ENCODE data around the gene COA1. TPM values are rescaled to one million over a fixed set of nuclear protein-coding genes. Genes with fewer than 3 reads are reported as not detected.

Gene COA1
- total RNA-seq, 4 donors from 2014 or later = 59.4 to 72.0 (median 68.7) TPM

- peaks cover 8 to 60% of the 10 kb centered on the region in 2 donors for H3K4me1 ChIP-seq
- H3K36me3 ChIP-seq = no peaks in the 10 kb centered on the region
- no peak overlapping the region for H3K4me3 ChIP-seq (replicated peaks in 1 of 3)
- intact Hi-C loops (cut with DNase I) = no loop called here
- H3K27ac ChIP-seq = peak overlapping the region in 2 of 3 donors; percentile 3 to 15
- TF ChIP-seq POLR2A (IDR thresholded peaks at IDR 0.05) = no peak
- TF ChIP-seq CTCF (IDR thresholded peaks at IDR 0.05) = no peak
- WGBS, 2 donors = 56 to 73% methylated on average over 9 of the region's 9 CpGs
- no peaks in the 10 kb centered on the region for H3K27me3 ChIP-seq
- H3K9me3 ChIP-seq = no peaks in the 10 kb centered on the region
- DNase-seq = no peak
Observed at GRCh38 chr7:43650457-43651052, 78.8 kb downstream of the COA1 start.

- H3K4me3 ChIP-seq (replicated peaks in 1 of 3) = no peak overlapping the region
- TF ChIP-seq POLR2A (IDR thresholded peaks at IDR 0.05) (no peak), CTCF (IDR thresholded peaks at IDR 0.05) (no peak)
- no peak for DNase-seq
- H3K27me3 ChIP-seq = no peaks in the 10 kb centered on the region
- peaks cover 8 to 62% of the 10 kb centered on the region in 2 donors for H3K4me1 ChIP-seq
- H3K9me3 ChIP-seq = no peaks in the 10 kb centered on the region
- peak overlapping the region in 1 of 3 donors; percentile 3 for H3K27ac ChIP-seq
- WGBS, 2 donors = 63 to 76% methylated on average over 4 of the region's 4 CpGs
- H3K36me3 ChIP-seq = no peaks in the 10 kb centered on the region
- intact Hi-C loops (cut with DNase I) = loop anchor here (10.0 kb wide), 1 partner anchor 45 kb away; no protein-coding TSS in a partner anchor
Observed at GRCh38 chr7:43649755-43650274, 79.5 kb downstream of the COA1 start.

- TF ChIP-seq POLR2A (IDR thresholded peaks at IDR 0.05) (no peak), CTCF (IDR thresholded peaks at IDR 0.05) (no peak)
- intact Hi-C loops (cut with DNase I) = loop anchor here (10.0 kb wide), 1 partner anchor 46 kb away; no protein-coding TSS in a partner anchor
- Histone ChIP-seq H3K27me3 (no peaks in the 10 kb centered on the region), H3K4me1 (peaks cover 8 to 62% of the 10 kb centered on the region in 2 donors), H3K9me3 (no peaks in the 10 kb centered on the region), H3K36me3 (no peaks in the 10 kb centered on the region), H3K27ac (peak overlapping the region; percentile 76 to 77 (median 76)), H3K4me3 (replicated peaks in 1 of 3) (no peak overlapping the region)
- peak in 1 of 2 donors; percentile 18 for DNase-seq
- WGBS, 2 donors = 42 to 54% methylated on average over 8 of the region's 8 CpGs
Observed at GRCh38 chr7:43648473-43649406, 80.6 kb downstream of the COA1 start.

GRCh38 chr7:43647673-43648472, 81.5 kb downstream of the COA1 start:
- intact Hi-C loops (cut with DNase I) = loop anchor here (10.0 kb wide), 1 partner anchor 47 kb away; no protein-coding TSS in a partner anchor
- 34 to 57% methylated on average over 10 of the region's 10 CpGs for WGBS, 2 donors
- H3K4me3 ChIP-seq (replicated peaks in 1 of 3) = no peak overlapping the region
- H3K36me3 ChIP-seq = no peaks in the 10 kb centered on the region
- DNase-seq = peak; percentile 16 to 25
- TF ChIP-seq POLR2A (IDR thresholded peaks at IDR 0.05) = no peak
- TF ChIP-seq CTCF (IDR thresholded peaks at IDR 0.05) = no peak
- peaks cover 8 to 62% of the 10 kb centered on the region in 2 donors for H3K4me1 ChIP-seq
- peak overlapping the region; percentile 76 to 77 (median 76) for H3K27ac ChIP-seq
- H3K27me3 ChIP-seq = no peaks in the 10 kb centered on the region
- no peaks in the 10 kb centered on the region for H3K9me3 ChIP-seq
